NCI-H2081 treated with DMSO at 0.1 percent for 48 hours (cell line): Measurements from ENCODE around the gene DNAJC18.
"Not testable (repeated sequence)": the region's sequence is repeated elsewhere in the genome, so short reads cannot be mapped to it uniquely, and the experiment has no call there.

Experiments
- DNase-seq: peaks from one replicate; lab custom pipeline; 2025; lab: John Stamatoyannopoulos, UW

DNAJC18 gene

DNA sequence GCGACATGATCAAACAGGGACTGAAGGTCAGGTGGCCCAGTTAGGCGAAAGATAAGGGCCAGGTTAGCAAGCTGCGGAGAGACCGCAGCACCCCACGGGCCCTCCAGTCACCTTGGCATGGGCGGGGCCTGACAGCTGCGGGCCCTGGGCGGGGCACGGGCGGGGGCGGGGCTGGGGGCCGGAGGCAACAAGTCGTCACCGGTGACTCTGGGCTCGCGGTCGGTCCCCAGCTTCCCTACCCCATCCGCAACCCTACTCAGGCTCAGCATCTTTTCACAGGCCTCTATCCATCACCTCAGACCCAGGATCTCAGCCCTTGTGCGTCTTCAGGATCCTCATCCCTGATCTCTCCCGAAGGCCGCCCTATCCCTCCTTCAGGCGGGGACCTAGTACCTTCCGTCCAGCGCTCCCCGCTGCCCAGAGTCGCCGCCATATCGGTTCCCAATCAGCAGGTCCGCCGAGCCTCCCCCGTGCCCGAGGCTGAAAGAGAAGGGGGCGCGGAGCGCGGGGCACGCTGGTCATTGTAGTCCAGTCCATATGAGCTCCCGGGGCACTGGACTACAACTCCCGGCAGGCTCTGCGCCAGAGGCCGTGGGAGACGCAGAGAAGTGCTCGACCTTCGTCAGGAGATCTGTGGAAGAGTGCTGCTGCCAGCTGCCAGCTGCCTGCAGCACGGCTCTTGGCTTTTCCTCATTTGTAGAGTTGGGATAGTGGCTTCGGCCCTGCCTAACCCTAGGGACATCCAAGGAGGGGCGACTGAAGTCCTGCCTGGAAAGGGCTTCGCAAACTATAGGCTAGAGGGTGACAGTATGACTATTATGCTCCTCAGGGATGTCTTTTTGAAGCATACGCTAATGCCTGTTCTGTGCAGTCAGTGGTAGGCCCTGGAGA is at the start of gene DNAJC18:
TSS of gene DNAJC18 (minus strand) at position 513 of the 891 bp plus-strand sequence. CDS start at position 433, 80 bp downstream.
- DNase-seq: peak; percentile 49

DNA sequence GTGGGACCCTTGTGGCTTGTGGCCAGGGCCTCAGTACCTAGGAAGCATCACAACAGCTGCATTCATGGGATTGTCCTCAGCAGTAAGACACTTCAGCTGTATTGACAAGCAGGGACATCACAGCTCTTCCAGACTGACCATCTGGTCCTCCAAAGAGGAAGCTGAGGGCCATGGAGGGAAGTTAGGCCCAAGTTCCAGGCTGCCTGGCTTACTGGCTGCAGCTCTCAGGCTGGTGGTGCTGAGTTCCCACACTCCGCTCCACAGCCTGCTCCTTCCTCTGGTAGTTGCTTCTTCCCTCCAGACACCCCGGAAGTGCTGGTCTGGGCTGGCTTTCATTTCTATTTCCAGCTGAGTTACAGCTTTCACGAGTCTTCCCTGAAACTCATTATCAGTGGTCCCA is 48.9 kb upstream of the DNAJC18 start:
- DNase-seq: no peak

DNA sequence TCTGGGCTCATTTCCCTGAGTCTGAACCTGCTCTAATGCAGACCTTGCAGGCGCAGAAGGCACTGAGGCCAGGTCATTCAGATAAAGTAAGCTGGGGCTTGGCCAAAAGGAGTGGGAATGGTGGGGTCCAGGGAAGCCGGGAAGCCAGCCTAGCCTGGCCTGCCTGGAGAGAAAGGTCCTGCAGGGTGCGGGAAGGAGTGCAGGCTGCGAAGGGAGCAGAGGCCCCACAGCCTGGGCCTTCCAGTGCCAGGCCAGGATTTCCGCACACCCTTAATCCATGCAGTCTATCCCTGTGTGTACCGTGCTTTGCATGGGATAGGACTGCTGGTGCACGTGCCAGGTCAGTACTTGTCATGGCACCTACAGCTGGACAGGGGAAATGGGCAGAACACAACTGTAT is 46.9 kb upstream of the DNAJC18 start:
- no peak for DNase-seq

DNA sequence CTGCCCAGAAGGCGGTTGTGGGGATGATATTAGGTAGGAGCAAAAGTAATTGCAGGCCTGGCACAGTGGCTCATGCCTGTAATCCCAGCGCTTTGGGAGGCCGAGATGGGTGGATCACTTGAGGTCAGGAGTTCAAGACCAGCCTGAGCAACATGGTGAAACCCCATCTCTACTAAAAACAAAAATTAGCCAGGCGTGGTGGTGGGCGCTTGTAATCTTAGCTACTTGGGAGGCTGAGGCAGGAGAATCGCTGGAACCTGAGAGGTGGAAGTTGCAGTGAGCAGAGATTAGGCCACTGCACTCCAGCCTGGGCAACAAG is 43.5 kb upstream of the DNAJC18 start:
- DNase-seq: not testable (repeated sequence)

DNA sequence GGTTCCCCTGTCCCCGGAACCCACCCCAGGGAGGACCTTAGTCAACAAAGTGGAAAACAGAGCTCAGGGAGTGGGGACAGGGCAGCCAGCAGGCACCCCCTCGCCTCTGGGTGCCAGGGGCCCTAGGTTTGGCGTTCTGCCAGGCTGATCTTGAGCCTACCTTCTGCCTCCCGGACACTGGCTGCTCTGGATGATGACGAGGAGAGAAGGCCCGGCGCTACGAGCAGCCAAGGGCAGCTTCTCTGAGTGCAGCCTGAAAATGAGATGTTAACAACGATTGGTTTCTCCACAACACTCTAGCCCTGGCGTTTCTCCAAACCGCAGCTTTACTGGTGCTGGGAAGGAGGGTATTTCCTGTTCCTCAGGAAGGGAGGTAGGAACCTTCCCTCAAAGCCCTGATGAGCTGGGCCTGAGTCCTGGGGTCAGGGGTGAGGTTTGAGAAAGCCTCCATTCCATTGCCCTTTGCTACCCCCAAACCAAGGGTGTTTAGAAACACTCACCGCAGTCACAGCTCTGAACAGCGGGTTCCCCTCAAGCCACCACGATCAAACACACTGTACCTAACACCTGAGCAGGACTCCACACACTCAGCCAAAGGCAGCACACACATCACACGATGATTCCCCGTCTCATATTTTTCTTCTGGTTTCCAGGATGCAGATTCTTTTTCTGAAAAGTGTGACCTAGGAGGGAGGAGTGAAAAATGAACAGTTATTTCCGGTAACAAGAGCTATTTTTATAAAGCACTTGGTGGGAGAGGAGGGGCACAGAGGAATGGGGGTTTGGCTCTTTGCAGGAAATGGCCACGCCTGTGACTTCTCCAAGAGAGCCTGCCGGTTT is 42.9 kb upstream of the DNAJC18 start, which contains the start of gene STING1:
TSS of gene STING1 (minus strand) at position 709 of the 840 bp plus-strand sequence. CDS start 1,054 bp downstream, outside the sequence.
- no peak for DNase-seq

DNA sequence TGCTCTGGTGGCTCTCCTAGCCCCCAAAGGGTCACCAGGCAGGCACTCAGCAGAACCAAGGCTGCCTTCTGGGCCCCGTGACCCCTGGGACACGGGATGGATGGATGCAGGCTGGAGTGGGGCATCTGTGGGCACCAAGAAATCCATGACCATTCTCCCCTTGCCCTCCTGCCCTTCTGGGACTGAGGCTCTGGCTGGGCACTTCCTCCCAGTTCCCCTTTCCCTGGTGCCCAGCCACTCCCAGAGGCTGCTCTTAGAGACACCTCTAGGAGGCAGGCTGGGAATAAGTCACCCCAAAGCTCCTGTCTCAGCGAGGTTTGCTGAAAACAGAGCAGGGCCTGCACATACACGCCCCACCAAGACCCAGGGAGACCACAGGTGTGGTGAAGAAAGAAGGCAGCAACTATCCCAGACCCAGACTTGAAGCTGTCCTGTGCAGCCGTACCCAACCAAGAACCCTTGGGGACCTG is 42.3 kb upstream of the DNAJC18 start:
- DNase-seq: no peak

DNA sequence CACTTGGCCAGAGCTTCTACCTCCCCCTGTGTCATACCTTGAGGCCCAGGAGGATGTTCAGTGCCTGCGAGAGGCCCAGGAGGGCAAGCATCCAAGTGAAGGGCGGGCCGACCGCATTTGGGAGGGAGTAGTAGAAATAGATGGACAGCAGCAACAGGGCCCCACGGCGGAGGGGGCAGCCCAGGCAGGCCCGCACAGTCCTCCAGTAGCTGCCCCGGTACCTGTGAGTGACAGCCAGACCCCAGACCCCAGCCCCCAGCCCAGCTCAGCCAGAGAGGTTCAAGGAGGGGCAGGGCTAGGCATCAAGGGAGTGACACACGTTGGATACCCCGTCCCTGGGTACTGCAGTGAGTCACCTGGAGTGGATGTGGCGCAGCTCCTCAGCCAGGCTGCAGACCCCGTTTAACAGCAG is 41.8 kb upstream of the DNAJC18 start:
- DNase-seq: no peak

DNA sequence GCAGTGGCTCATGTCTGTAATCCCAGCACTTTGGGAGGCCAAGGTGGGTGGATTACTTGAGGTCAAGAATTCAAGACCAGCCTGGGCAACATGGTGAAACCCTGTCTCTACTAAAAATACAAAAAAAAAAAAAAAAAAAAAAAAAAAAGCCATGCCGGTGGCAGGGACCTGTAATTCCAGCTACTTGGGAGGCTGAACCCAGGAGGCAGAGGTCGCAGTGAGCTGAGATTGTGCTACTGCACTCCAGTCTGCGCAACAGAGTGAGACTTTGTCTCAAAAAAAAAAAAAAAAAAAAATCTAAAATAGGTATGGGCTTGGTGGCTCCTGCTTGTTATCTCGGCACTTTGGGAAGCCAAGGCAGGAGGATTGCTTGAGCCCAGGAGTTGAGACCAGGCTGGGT is 40.4 kb upstream of the DNAJC18 start:
- not testable (repeated sequence) for DNase-seq

DNA sequence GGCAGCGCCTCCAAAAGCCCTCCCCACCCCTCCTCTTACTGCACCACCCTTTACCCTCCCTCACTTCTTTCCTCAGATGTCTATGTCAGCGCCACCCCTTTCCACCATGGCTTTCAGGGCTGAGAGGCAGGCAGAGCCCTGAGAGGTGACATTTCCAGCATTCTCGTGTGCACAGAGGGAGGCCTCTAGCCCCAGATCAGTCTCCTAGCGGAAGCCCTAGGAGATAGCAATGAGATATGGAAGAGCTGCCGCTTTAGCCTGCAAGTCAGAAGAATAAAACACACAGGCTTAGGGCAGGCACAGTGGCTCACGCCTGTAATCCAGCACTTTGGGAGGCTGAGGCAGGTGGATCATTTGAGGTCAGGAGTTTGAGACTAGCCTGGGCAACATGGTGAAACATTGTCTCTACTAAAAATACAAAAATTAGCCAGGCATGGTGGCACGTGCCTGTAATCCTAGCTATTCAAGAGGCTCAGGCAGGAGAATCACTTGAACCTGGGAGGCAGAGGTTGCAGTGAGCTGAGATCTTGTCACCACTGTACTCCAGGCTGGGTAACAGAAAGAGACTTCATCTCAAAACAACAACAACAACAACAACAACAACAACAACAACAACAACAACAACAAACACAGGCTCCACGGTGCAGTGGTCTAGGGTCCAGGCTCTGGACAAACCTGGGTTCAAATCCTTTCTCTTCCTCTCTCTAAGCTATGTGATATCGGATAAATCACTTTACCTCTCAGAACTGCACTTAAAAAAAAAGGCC is 39.5 kb upstream of the DNAJC18 start:
- DNase-seq: not testable (repeated sequence)

DNA sequence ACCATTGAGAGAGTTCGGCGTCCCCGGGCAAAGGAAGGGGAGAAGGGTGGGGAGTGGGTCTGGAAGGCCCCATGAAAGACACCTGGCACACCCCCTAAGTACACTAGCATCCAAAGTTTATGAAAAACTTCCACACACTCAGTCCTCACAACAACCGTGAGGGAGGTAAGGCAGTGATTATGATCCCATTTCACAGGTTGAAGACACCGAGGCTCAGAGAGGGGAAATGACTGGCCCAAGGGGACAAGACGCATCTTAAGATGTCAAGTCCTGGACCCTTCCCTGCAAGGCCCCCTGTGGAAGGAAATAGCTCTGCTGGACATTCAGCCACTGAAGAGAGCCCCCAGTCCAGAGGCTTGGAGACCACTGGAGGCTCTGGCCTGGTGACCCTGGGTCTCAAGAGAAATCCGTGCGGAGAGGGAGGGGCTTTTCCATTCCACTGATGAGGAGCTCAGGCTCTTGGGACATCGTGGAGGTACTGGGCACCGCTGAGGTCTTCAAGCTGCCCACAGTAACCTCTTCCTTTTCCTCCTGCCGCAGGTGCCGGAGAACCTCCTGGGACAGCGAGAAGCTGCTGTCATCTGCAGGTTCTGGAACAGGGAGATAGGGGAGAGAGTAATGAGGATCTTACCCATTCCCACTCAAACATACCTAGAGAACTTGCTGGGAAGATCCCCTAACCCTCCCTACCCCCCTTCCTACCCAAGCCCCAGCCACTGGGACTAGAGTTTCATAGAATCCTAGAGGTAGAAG is 36.7 kb upstream of the DNAJC18 start:
- no peak for DNase-seq

DNA sequence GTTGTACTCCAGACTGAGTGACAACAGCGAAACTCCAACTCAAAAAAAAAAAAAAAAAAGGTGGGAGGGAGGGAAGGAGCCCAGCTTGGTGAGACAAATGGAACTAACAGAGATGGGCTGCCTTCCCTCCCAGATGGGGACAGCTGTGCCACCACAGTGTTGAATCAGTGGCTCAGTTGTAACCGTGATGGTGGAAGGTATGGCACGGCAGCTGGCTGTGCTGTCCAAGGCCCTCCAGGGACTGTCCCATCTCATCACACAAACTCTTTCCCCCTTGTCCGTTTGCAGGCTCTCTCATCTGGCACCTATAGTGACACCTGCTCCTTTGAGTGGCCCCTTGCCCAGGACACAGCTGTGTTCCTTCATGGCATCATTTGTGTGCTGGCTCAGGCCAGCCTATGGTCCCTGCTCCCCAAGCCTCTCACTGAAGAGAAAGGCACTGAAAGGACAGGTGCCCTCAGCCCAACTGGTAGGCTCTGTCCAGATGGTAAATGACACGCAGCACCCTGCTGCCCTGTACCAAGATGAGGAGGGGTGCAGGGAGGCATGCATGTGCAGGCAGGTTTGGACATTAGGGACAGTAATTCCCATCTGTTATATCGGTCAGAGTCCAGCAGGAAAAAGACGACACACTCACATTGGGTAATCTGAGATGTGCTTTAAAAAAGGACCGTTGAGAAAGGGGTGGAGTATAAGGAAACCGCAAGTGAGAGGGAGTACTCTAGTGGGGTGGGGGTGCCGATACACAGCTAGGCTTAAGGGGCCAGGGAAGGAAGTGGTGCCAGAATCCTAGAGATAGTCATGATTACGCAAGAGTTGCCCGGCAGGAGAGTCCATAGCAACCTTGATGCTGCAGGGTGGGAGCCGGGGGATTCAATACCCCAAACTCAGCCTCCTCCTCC is 35.8 kb upstream of the DNAJC18 start:
- DNase-seq: no peak

DNA sequence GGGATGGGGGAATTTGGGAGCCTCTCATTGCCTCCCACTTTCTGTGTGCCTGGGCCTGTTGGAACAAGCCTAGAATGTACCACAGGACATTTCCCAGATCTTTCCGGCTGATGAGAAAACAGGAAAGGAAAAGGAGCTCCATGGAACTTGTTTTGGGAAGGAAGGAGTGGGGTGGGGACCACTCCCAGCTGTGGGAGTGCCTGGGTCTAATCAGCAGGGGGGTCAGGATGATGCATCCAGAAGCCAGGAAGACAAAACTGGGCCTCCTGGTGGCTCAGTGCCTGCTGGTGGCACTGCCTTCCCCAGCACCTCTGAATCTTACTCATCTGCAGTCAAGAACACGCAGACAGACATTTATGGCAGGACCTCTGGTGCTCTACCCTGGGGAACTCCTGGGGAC is 34.2 kb upstream of the DNAJC18 start:
- DNase-seq: no peak

DNA sequence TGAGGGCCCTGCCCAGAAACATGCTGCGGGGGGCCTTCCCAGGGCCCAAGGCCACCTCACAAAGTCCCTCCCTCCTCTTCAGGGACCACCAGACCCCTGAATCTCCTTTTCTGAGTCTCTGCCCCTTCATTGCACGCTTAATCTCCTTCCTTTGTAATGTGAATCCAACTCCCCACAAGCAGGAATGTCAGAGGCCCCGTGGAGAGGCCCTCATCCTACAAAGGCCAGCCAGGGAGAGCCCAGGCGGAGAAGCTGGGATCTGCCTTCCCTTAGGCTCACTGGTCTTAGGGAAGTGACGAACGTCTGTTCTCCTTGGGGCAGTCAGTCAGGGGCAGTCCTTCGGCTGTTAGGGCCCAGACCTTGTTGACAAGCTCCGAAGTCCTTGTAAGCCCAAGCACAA is 33.8 kb upstream of the DNAJC18 start:
- no peak for DNase-seq

DNA sequence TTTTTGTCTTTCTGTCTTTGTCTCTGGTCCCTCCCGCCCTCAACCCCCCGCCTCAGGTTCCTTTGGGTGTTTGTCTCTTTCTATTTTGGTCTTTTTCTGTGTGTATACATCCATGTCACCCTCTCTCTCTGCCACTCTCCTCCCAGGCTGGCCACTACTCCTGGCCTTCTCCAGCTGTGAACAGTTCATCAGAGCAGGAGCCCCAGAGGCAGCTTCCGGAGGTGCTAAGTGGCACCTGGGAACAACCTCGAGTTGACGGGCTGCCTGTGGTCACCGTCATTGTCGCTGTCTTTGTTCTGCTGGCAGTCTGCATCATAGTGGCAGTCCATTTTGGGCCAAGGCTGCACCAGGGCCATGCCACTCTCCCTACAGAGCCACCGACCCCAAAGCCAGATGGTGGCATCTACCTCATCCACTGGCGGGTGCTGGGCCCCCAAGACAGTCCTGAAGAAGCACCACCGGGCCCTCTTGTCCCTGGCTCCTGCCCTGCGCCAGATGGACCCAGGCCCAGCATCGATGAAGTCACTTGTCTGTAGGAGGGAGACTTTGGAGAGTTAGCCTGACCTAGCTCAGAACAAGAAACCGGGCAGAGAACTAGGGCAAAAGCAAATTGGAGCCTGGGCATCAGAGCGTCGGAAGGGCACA is 33.2 kb upstream of the DNAJC18 start:
- no peak for DNase-seq

DNA sequence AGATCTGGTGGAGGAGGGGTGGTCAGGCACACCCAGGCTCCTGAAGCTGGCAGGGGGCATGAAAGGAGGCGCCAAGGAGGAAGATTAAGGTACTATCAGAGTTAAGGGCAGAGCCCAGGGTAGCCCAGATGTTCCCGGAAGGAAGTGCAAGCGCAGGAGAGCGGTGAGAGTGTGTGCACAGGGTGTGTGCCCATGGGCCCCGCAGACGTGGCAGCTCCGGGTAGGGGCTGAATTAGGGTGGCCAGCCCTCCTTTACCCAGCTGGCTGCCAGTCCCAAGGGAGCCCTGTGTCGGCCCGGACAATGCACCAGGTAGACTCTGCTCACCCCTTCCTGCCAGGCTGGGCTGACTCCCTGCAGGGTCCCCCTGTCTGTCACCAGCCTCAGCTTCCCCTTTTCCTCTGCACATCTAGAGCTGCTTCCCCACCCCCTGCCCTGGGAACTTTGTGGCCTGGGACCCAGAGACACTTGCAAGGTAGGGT is 31.5 kb upstream of the DNAJC18 start, which contains the start of gene SMIM33:
TSS of gene SMIM33 (plus strand) at position 184 of the 480 bp plus-strand sequence. CDS start at position 302, 118 bp downstream.
- DNase-seq: no peak

DNA sequence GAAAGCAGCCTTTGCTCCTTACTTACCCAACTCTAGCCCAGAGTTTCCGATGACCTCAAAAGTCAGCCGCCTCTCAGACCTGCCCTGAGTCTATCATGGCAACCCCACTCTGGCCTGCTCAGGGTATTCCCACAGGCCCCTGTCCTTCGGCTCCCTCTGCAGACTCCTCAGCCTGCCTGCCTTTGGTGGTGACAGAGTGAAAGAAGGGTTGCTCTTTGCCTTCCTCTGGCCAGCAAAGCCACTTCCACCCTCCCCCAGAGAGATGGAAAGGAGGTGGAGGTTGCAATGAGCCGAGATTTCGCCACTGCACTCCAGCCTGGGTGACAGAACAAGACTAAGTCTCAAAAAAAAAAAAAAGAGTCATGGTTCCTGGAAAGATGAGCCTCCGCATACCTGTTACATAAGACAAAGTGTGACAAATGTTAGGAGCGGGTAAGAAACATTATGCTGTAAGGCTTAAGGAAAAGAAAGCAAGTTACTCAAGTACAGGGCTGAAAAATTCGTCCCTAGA is 29.2 kb upstream of the DNAJC18 start:
- no peak for DNase-seq

DNA sequence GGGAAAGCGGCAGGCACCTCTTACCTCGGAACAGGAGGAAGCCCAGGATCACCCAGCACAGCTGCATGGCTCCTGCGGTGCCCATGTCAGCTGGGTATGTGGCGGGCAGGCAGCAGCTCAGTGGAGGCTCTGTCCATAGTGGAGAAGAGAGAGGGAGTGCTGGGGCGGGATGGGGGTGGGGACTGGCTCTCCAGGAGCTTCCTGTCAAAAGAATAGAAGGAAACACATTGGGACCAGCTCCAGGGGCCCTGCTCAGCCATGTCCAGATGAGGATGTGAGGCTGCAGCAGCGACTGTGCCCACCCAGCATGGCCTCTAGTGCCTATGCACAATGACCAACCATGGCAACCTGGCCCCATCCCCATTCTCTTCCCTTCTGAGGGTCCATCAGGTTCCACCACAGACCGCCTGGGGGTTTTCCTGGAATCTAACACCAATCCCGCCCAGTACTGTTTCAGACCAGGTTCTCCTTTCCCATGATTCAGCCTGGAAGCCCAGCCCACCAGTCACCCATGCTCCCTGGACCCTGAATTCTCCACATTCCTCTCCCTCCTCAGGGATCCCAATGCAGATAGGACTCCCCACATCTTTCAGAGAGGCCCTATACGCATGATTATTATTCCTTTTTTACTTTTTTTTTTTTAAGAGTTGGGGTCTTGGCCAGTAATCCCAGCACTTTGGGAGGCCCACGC is 23.4 kb upstream of the DNAJC18 start, which contains the start of gene ECSCR:
TSS of gene ECSCR (minus strand) at position 158 of the 691 bp plus-strand sequence. CDS start at position 85, 73 bp downstream.
- DNase-seq: no peak

DNA sequence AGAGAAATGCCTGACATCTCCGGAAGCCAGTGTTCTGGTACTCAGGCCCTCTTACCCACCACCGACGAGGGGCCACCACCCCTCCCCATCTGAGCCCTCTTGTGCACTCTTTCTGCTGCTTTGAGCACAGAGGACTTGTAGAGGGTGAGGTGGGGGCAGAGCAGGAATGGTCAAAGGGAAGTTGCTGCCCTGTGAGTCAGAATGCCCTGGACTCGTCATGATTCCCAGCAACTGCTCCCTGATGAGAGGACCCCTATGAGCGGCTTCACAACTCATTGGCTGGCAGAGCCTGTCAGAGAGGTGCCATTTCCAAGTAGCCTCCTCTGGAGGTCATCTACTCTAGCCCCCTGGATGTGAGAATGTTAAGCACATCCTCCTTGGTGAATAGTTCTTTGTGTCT is 22.4 kb upstream of the DNAJC18 start:
- no peak for DNase-seq
